T47D (cell line): ENCODE data around the gene CDH13.

Experiments
- DNase-seq, 2 experiments: peaks; one replicate each; pipeline versions ENCODE4 v3.0.0 to v3.0.0-alpha.2; 2011 to 2012; ENCODE audit warnings: low read depth in 1 of 2, low spot score in 1 of 2
- JUND ChIP-seq: IDR thresholded peaks from 2 replicates; pipeline ENCODE4 v1.6.1; 2012; ENCODE audit warnings: low read depth
- in situ Hi-C: cut with HindIII; loops from 2 replicates; pipeline ENCODE4 v1.10.0; 2016; ENCODE audit warnings: low sequenced_read_pairs, low pct_unique_long_range_greater_than_20kb

CDH13 gene

GRCh38 chr16:83717814-83718213 lies 1091.0 kb downstream of the CDH13 start:
- DNase-seq: no peak
- no peak for TF ChIP-seq JUND
- in situ Hi-C loops: no loop called here

- TF ChIP-seq JUND: no peak
- DNase-seq: no peak
- in situ Hi-C loops: no loop called here
Measured at GRCh38 chr16:83720213-83720612, 1093.4 kb downstream of the CDH13 start.

GRCh38 chr16:83720981-83721380 lies 1094.2 kb downstream of the CDH13 start:
- TF ChIP-seq JUND: no peak
- in situ Hi-C loops: no loop called here
- DNase-seq: no peak

GRCh38 chr16:83721676-83722075 lies 1094.9 kb downstream of the CDH13 start:
- in situ Hi-C loops: no loop called here
- no peak for TF ChIP-seq JUND

GRCh38 chr16:83722456-83723183 lies 1095.9 kb downstream of the CDH13 start:
- TF ChIP-seq JUND: no peak
- DNase-seq: peak in 1 of 2 experiments; percentile 22
- in situ Hi-C loops: no loop called here

More at GRCh38 chr16:83721676-83722075, 1094.9 kb downstream of the CDH13 start:
- DNase-seq: peak in 1 of 2 experiments; percentile 43

GRCh38 chr16:83723244-83723643 lies 1096.5 kb downstream of the CDH13 start:
- no peak for TF ChIP-seq JUND
- DNase-seq: no peak
- in situ Hi-C loops: no loop called here

- no peak for DNase-seq
- in situ Hi-C loops: no loop called here
- TF ChIP-seq JUND: no peak
Measured at GRCh38 chr16:83723901-83724300, 1097.1 kb downstream of the CDH13 start.

GRCh38 chr16:83724585-83724984 lies 1097.8 kb downstream of the CDH13 start:
- TF ChIP-seq JUND: no peak
- DNase-seq: no peak
- in situ Hi-C loops: no loop called here

- in situ Hi-C loops: no loop called here
- no peak for TF ChIP-seq JUND
Measured at GRCh38 chr16:83725313-83725712, 1098.5 kb downstream of the CDH13 start.

GRCh38 chr16:83727018-83727417 lies 1100.2 kb downstream of the CDH13 start:
- no peak for TF ChIP-seq JUND
- no peak for DNase-seq
- in situ Hi-C loops: no loop called here

More at GRCh38 chr16:83725313-83725712, 1098.5 kb downstream of the CDH13 start:
- no peak for DNase-seq

GRCh38 chr16:83727751-83728352 lies 1101.1 kb downstream of the CDH13 start:
- no peak for DNase-seq
- TF ChIP-seq JUND: no peak
- in situ Hi-C loops: no loop called here

- no peak for TF ChIP-seq JUND
- in situ Hi-C loops: no loop called here
- peak in 1 of 2 experiments; percentile 59 for DNase-seq
Measured at GRCh38 chr16:83728492-83728891, 1101.7 kb downstream of the CDH13 start.

- DNase-seq: no peak
- in situ Hi-C loops: no loop called here
- no peak for TF ChIP-seq JUND
Measured at GRCh38 chr16:83730812-83731211, 1104.0 kb downstream of the CDH13 start.

- in situ Hi-C loops: no loop called here
- no peak for DNase-seq
- TF ChIP-seq JUND: no peak
Measured at GRCh38 chr16:83732536-83732935, 1105.8 kb downstream of the CDH13 start.
